Cardiac septum (tissue), 1 donor: ENCODE results near the gene ERC2. TPM values are rescaled to one million over a fixed set of nuclear protein-coding genes. Genes with fewer than 3 reads are reported as not detected.
"Not testable (repeated sequence)": the region's sequence is repeated elsewhere in the genome, so short reads cannot be mapped to it uniquely, and the experiment has no call there.

ENCODE experiments used
- DNase-seq: peaks from one replicate; pipeline ENCODE4 v3.0.0-alpha.2; 2020; ENCODE audit warnings: low spot score
- intact Hi-C: fragments of 100-400 bp; cut with DNase I; formaldehyde crosslinking; loops from one replicate; pipeline ENCODE4 v1.14.0; 2022
- total RNA-seq: library from RNA; stranded (reverse); fragmentation: NEBNext Ultra II Directional; extraction: Animal tissue kit (Norgen Biotek cat#: 25700); gene quantifications from one replicate; pipeline ENCODE4 v1.2.1, GENCODE V29; 2021
- donor health status: DM: no; HTN: no; CAD: no.

Gene ERC2
- total RNA-seq, 1 donor from 2014 or later = 6.2 TPM

- no peak for DNase-seq
- intact Hi-C loops = no loop called here
Measured at GRCh38 chr3:55842204-55842603, 626.1 kb downstream of the ERC2 start.

GRCh38 chr3:55831876-55832275, 636.4 kb downstream of the ERC2 start:
- DNase-seq, intact Hi-C loops: not testable (repeated sequence)

GRCh38 chr3:55828712-55829111, 639.6 kb downstream of the ERC2 start:
- intact Hi-C loops = no loop called here
- DNase-seq = no peak

- intact Hi-C loops = no loop called here
Measured at GRCh38 chr3:55827786-55828185, 640.5 kb downstream of the ERC2 start.

GRCh38 chr3:55826731-55827496, 641.4 kb downstream of the ERC2 start:
- no peak for DNase-seq
- intact Hi-C loops = no loop called here

More at GRCh38 chr3:55827786-55828185, 640.5 kb downstream of the ERC2 start:
- no peak for DNase-seq

GRCh38 chr3:55826097-55826496, 642.2 kb downstream of the ERC2 start:
- intact Hi-C loops = no loop called here
- DNase-seq = no peak

- DNase-seq = no peak
- intact Hi-C loops = no loop called here
Measured at GRCh38 chr3:55824406-55824805, 643.9 kb downstream of the ERC2 start.

- intact Hi-C loops = no loop called here
- no peak for DNase-seq
Measured at GRCh38 chr3:55823829-55824228, 644.4 kb downstream of the ERC2 start.

GRCh38 chr3:55823001-55823400, 645.3 kb downstream of the ERC2 start:
- intact Hi-C loops = no loop called here

GRCh38 chr3:55819005-55819404, 649.3 kb downstream of the ERC2 start:
- intact Hi-C loops = no loop called here
- DNase-seq = no peak

More at GRCh38 chr3:55823001-55823400, 645.3 kb downstream of the ERC2 start:
- no peak for DNase-seq

- DNase-seq = no peak
Measured at GRCh38 chr3:55818485-55818884, 649.8 kb downstream of the ERC2 start.

GRCh38 chr3:55816794-55817576, 651.3 kb downstream of the ERC2 start:
- intact Hi-C loops = no loop called here
- DNase-seq = no peak

More at GRCh38 chr3:55818485-55818884, 649.8 kb downstream of the ERC2 start:
- intact Hi-C loops = no loop called here

GRCh38 chr3:55815262-55815661, 653.0 kb downstream of the ERC2 start:
- DNase-seq = no peak
- intact Hi-C loops = no loop called here

- intact Hi-C loops = no loop called here
- no peak for DNase-seq
Measured at GRCh38 chr3:55813268-55814097, 654.8 kb downstream of the ERC2 start.

GRCh38 chr3:55812394-55813013, 655.8 kb downstream of the ERC2 start:
- DNase-seq = no peak
- intact Hi-C loops = no loop called here

- intact Hi-C loops = no loop called here
Measured at GRCh38 chr3:55807210-55807609, 661.1 kb downstream of the ERC2 start.

GRCh38 chr3:55805169-55805568, 663.1 kb downstream of the ERC2 start:
- no peak for DNase-seq
- intact Hi-C loops = no loop called here

More at GRCh38 chr3:55807210-55807609, 661.1 kb downstream of the ERC2 start:
- DNase-seq = no peak

GRCh38 chr3:55804170-55805095, 663.8 kb downstream of the ERC2 start:
- intact Hi-C loops = no loop called here
- no peak for DNase-seq
